ENCODE measurements around the gene LAMA3. TPM values are rescaled to one million over a fixed set of nuclear protein-coding genes. Genes with fewer than 3 reads are reported as not detected.

Gene LAMA3
- total RNA-seq, 1 donor from 2014 or later = 1.7 TPM

DNA sequence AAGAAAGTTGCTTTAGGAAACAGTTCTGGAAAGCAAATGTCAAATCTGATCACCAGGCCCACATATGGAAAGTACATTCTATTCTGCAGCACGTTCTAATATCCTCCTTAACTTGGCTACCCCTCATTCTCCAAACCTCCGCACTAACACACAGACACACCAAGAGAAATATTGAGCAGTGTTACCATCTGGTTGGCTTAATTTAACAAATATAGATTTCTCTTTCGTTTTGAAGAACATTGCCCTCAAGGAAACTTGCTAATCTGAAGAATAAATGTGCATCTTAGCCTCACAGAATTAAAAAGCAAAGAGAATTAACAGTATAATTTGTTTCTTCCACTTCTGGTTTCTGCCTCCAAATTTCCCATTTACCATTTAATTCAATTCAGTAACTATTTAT is 252.5 kb downstream of the LAMA3 start:
- DNase-seq (ENCODE audit: low spot score) = no peak
- H3K4me1 Mint-ChIP-seq (ENCODE audit: unreplicated experiment) = no peaks in the 10 kb centered on the region
- H3K9me3 Mint-ChIP-seq (ENCODE audit: unreplicated experiment) = no peaks in the 10 kb centered on the region
- H3K4me3 Mint-ChIP-seq (ENCODE audit: unreplicated experiment) = no peak overlapping the region
- H3K27me3 Mint-ChIP-seq (ENCODE audit: unreplicated experiment) = peaks cover 4% of the 10 kb centered on the region
- H3K36me3 Mint-ChIP-seq (ENCODE audit: low read depth, unreplicated experiment) = no peaks in the 10 kb centered on the region
- TF ChIP-seq, protein P1, sequence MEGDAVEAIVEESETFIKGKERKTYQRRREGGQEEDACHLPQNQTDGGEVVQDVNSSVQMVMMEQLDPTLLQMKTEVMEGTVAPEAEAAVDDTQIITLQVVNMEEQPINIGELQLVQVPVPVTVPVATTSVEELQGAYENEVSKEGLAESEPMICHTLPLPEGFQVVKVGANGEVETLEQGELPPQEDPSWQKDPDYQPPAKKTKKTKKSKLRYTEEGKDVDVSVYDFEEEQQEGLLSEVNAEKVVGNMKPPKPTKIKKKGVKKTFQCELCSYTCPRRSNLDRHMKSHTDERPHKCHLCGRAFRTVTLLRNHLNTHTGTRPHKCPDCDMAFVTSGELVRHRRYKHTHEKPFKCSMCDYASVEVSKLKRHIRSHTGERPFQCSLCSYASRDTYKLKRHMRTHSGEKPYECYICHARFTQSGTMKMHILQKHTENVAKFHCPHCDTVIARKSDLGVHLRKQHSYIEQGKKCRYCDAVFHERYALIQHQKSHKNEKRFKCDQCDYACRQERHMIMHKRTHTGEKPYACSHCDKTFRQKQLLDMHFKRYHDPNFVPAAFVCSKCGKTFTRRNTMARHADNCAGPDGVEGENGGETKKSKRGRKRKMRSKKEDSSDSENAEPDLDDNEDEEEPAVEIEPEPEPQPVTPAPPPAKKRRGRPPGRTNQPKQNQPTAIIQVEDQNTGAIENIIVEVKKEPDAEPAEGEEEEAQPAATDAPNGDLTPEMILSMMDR (IDR thresholded peaks at IDR 0.05; ENCODE audit: unreplicated experiment) = no peak
- H3K27ac Mint-ChIP-seq (ENCODE audit: unreplicated experiment) = no peak overlapping the region

GRCh38 chr18:23943104-23943503 is 253.9 kb downstream of the LAMA3 start:
- DNase-seq (ENCODE audit: low spot score) = no peak
- Mint-ChIP-seq H3K27me3 (ENCODE audit: unreplicated experiment) (peaks cover 2% of the 10 kb centered on the region), H3K36me3 (ENCODE audit: low read depth, unreplicated experiment) (no peaks in the 10 kb centered on the region), H3K9me3 (ENCODE audit: unreplicated experiment) (no peaks in the 10 kb centered on the region), H3K27ac (ENCODE audit: unreplicated experiment) (no peak overlapping the region), H3K4me1 (ENCODE audit: unreplicated experiment) (no peaks in the 10 kb centered on the region), H3K4me3 (ENCODE audit: unreplicated experiment) (no peak overlapping the region)
- TF ChIP-seq, protein P1 (IDR thresholded peaks at IDR 0.05; ENCODE audit: unreplicated experiment) = no peak

GRCh38 chr18:23943903-23944624 is 254.8 kb downstream of the LAMA3 start:
- H3K36me3 Mint-ChIP-seq (ENCODE audit: low read depth, unreplicated experiment) = no peaks in the 10 kb centered on the region
- H3K27me3 Mint-ChIP-seq (ENCODE audit: unreplicated experiment) = peaks cover 2% of the 10 kb centered on the region
- TF ChIP-seq, protein P1 (IDR thresholded peaks at IDR 0.05; ENCODE audit: unreplicated experiment) = no peak
- no peaks in the 10 kb centered on the region for H3K9me3 Mint-ChIP-seq (ENCODE audit: unreplicated experiment)
- no peaks in the 10 kb centered on the region for H3K4me1 Mint-ChIP-seq (ENCODE audit: unreplicated experiment)
- DNase-seq (ENCODE audit: low spot score) = no peak
- no peak overlapping the region for H3K4me3 Mint-ChIP-seq (ENCODE audit: unreplicated experiment)
- H3K27ac Mint-ChIP-seq (ENCODE audit: unreplicated experiment) = no peak overlapping the region

GRCh38 chr18:23945416-23946079 is 256.3 kb downstream of the LAMA3 start:
- DNase-seq (ENCODE audit: low spot score) = no peak
- TF ChIP-seq, protein P1 (IDR thresholded peaks at IDR 0.05; ENCODE audit: unreplicated experiment) = no peak
- no peaks in the 10 kb centered on the region for H3K36me3 Mint-ChIP-seq (ENCODE audit: low read depth, unreplicated experiment)
- peaks cover 2% of the 10 kb centered on the region for H3K27me3 Mint-ChIP-seq (ENCODE audit: unreplicated experiment)
- no peak overlapping the region for H3K4me3 Mint-ChIP-seq (ENCODE audit: unreplicated experiment)
- no peaks in the 10 kb centered on the region for H3K4me1 Mint-ChIP-seq (ENCODE audit: unreplicated experiment)
- H3K27ac Mint-ChIP-seq (ENCODE audit: unreplicated experiment) = no peak overlapping the region
- H3K9me3 Mint-ChIP-seq (ENCODE audit: unreplicated experiment) = no peaks in the 10 kb centered on the region

DNA sequence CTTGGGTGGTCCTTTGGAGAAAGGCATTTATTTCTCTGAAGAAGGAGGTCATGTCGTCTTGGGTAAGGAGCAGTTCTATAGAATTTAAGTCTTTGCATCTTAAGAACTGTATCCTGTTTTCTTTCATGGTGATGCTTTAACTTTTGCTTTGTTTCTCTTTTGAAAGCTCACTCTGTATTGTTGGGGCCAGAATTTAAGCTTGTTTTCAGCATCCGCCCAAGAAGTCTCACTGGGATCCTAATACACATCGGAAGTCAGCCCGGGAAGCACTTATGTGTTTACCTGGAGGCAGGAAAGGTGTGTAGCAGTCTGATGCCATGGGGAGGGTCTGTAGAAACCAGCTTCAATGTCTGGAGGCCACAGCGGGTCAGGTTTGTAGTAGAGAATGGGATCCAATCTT is 260.6 kb downstream of the LAMA3 start:
- H3K27ac Mint-ChIP-seq (ENCODE audit: unreplicated experiment) = no peak overlapping the region
- no peak for DNase-seq (ENCODE audit: low spot score)
- H3K27me3 Mint-ChIP-seq (ENCODE audit: unreplicated experiment) = peaks cover 2% of the 10 kb centered on the region
- no peaks in the 10 kb centered on the region for H3K36me3 Mint-ChIP-seq (ENCODE audit: low read depth, unreplicated experiment)
- TF ChIP-seq, protein P1 (IDR thresholded peaks at IDR 0.05; ENCODE audit: unreplicated experiment) = no peak
- H3K4me1 Mint-ChIP-seq (ENCODE audit: unreplicated experiment) = no peaks in the 10 kb centered on the region
- no peak overlapping the region for H3K4me3 Mint-ChIP-seq (ENCODE audit: unreplicated experiment)
- no peaks in the 10 kb centered on the region for H3K9me3 Mint-ChIP-seq (ENCODE audit: unreplicated experiment)
